Upper lobe of right lung (tissue), 1 donor: ENCODE data around the gene INTS13. TPM values are rescaled to one million over a fixed set of nuclear protein-coding genes. Genes with fewer than 3 reads are reported as not detected.

Experiments
- ATAC-seq: fragments of 200-7000 bp; cut with Tn5 transposase; one replicate; pipeline ENCODE4 v1.9.1; 2020; ENCODE audit warnings: mild to moderate bottlenecking, moderate library complexity
- DNase-seq: peaks from one replicate; pipeline ENCODE4 v3.0.0-alpha.2; 2020
- H3K27ac ChIP-seq: fragments of 200-600 bp; one replicate; pipeline ENCODE4 v1.8.0; 2022
- H3K27me3 ChIP-seq: fragments of 200-600 bp; one replicate; pipeline ENCODE4 v1.8.0; 2022; ENCODE audit warnings: mild to moderate bottlenecking
- H3K36me3 ChIP-seq: fragments of 200-600 bp; one replicate; pipeline ENCODE4 v1.8.0; 2022
- H3K4me1 ChIP-seq: fragments of 200-600 bp; one replicate; pipeline ENCODE4 v1.8.0; 2022
- H3K4me3 ChIP-seq: fragments of 200-600 bp; one replicate; pipeline ENCODE4 v1.8.0; 2022; ENCODE audit warnings: mild to moderate bottlenecking
- H3K9me3 ChIP-seq: fragments of 200-600 bp; one replicate; pipeline ENCODE4 v1.8.0; 2022
- CTCF ChIP-seq: fragments of 200-600 bp; IDR thresholded peaks from one replicate; pipeline ENCODE4 v1.8.0; 2022; ENCODE audit warnings: antibody characterized with exemption
- intact Hi-C: fragments of 100-400 bp; cut with DNase I; formaldehyde crosslinking; loops from one replicate; pipeline ENCODE4 v1.11.0; 2022
- long read RNA-seq: library from polyadenylated mRNA; unstranded; transcript quantifications from one replicate; pipeline ENCODE4 v2.0.0, GENCODE V29; 2021
- total RNA-seq: library from RNA; stranded (reverse); fragmentation: NEBNext Ultra II Directional; extraction: Animal tissue kit (Norgen Biotek cat#: 25700); gene quantifications from one replicate; pipeline ENCODE4 v1.2.1, GENCODE V29; 2021
- donor health status: DM: no; HTN: yes; CAD: no; lungs with severe emphysema.

INTS13 gene
- total RNA-seq = 20.8 TPM
- long read RNA-seq, transcript INTS13-201 (17 exons, 2,974 nt) = major isoform, 22 of 32 reads
- long read RNA-seq, partial matches to known transcripts = 2 of 32 reads
- long read RNA-seq, other reads (novel, unspliced or antisense) = 8 of 32 reads

GRCh38 chr12:26937863-26938700 lies at the start of gene INTS13, which contains the start of gene FGFR1OP2:
Gene INTS13, minus strand, starts transcription at chr12:26937981. Its CDS starts 1,178 bp downstream, at chr12:26936803.
Gene FGFR1OP2, plus strand, starts transcription at chr12:26938470. Its CDS starts 15,689 bp downstream, at chr12:26954159.
- Histone ChIP-seq H3K27me3 (no peaks in the 10 kb centered on the region), H3K9me3 (no peaks in the 10 kb centered on the region), H3K27ac (peak within 1 kb of the TSS; percentile 97), H3K4me3 (peak within 1 kb of the TSS; percentile 97), H3K4me1 (peaks cover 44% of the 10 kb centered on the region), H3K36me3 (peaks cover 10% of the 10 kb centered on the region)
- ATAC-seq (peak; percentile 97), DNase-seq (peak; percentile 99)
- intact Hi-C loops = no loop called here
- no peak for TF ChIP-seq CTCF

DNA sequence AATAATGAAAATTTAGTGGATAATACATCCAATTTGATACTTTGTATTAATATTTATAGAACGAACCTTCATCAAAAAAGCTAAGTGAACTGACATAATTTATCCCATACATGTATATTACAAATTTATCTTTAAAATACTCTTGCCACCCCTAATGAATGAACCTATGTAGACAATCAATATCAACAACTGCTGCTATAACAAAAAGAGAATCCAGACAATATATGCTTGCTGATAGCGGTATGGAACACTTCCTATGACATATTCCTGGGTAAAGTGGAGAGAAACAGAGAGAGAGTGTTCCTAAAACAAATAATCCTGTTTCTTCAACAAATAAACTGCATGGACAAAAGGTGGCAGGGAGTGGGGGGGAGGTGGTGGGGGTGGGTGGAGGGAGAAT lies 45.1 kb upstream of the INTS13 start:
- H3K9me3 ChIP-seq = no peaks in the 10 kb centered on the region
- peaks cover 6% of the 10 kb centered on the region for H3K4me1 ChIP-seq
- no peak overlapping the region for H3K27ac ChIP-seq
- no peak for TF ChIP-seq CTCF
- no peak overlapping the region for H3K4me3 ChIP-seq
- ATAC-seq = no peak
- peaks cover 50% of the 10 kb centered on the region for H3K36me3 ChIP-seq
- intact Hi-C loops = no loop called here
- no peaks in the 10 kb centered on the region for H3K27me3 ChIP-seq
- DNase-seq = no peak

GRCh38 chr12:26979733-26980132 lies 42.0 kb upstream of the INTS13 start:
- ATAC-seq = no peak
- Histone ChIP-seq H3K4me3 (no peak overlapping the region), H3K4me1 (no peaks in the 10 kb centered on the region), H3K36me3 (peaks cover 51% of the 10 kb centered on the region), H3K27me3 (no peaks in the 10 kb centered on the region), H3K27ac (no peak overlapping the region), H3K9me3 (no peaks in the 10 kb centered on the region)
- TF ChIP-seq CTCF = no peak
- DNase-seq = no peak
- intact Hi-C loops = no loop called here

DNA sequence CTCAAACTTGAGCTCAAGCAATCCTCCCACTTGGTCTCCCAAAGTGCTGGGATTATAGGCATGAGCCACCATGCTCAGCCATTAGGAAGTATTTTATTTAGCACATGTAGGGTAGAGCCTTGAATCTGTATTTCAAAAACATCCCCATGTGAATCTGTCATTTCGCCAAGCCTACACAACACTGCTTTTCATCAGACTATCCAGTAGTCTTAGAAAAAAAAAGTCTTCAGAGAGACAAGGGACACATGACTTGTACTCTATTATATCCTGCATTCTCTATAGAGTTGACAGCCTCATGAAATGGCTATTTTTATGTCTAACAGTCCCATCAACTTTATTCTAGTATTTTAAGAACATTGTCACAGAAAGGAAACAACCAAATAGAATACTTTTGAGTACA lies 41.0 kb upstream of the INTS13 start:
- intact Hi-C loops = no loop called here
- H3K4me1 ChIP-seq = no peaks in the 10 kb centered on the region

GRCh38 chr12:26976687-26977086 lies 38.9 kb upstream of the INTS13 start:
- H3K4me3 ChIP-seq = no peak overlapping the region
- no peaks in the 10 kb centered on the region for H3K9me3 ChIP-seq
- intact Hi-C loops = no loop called here
- H3K27ac ChIP-seq = no peak overlapping the region
- no peaks in the 10 kb centered on the region for H3K4me1 ChIP-seq
- no peaks in the 10 kb centered on the region for H3K27me3 ChIP-seq
- peaks cover 45% of the 10 kb centered on the region for H3K36me3 ChIP-seq
- DNase-seq (no peak), ATAC-seq (peak; percentile 76)
- no peak for TF ChIP-seq CTCF

More for the DNA sequence above, 41.0 kb upstream of the INTS13 start:
- Histone ChIP-seq H3K36me3 (peaks cover 53% of the 10 kb centered on the region), H3K27ac (no peak overlapping the region), H3K4me3 (no peak overlapping the region), H3K27me3 (no peaks in the 10 kb centered on the region), H3K9me3 (no peaks in the 10 kb centered on the region)
- DNase-seq (no peak), ATAC-seq (no peak)
- TF ChIP-seq CTCF = no peak
